ENCODE measurements around the gene XPO4.
"Not testable (repeated sequence)": the region's sequence is repeated elsewhere in the genome, so short reads cannot be mapped to it uniquely, and the experiment has no call there.

Gene XPO4

DNA sequence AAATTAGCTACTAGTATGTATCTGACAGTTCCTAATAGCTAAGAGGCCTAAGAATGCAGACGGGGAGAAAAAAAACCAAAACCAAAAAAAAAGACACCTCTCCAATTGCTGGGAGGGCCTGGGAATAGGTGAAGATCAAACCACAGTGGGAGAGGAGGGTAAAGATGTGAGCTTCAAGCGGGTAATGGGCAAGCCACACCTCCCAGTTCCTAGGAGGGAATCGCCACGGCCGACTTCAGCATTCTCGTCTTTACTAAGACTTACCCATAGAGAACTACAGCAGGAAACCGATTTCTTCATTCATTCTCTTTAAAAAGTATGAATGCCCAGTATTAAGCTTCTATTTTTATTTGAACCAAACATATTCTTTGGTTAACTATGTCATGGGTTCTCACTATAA, 123.1 kb downstream of the XPO4 start:
- DNase-seq: no peak

GRCh38 chr13:20778311-20778710, 124.2 kb downstream of the XPO4 start:
- DNase-seq: no peak

GRCh38 chr13:20776751-20777150, 125.8 kb downstream of the XPO4 start:
- no peak for DNase-seq

DNA sequence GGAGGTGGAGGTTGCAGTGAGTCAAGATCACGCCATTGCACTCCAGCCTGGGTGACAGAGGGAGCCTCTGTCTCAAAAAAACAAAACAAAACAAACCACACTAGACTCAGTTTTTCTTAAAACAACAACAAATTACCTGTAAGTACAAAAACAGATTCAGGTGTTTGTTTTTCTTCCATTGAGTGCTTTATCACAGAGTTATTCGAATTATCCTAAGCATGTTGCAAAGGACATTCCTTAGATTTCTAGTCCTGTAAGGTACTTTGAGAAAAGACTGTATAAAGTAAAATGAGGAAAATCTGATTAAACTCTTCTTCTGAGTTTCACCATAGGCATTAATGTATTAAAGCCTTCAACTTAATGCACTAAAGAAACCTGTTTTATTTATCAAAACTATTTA, 126.6 kb downstream of the XPO4 start:
- no peak for DNase-seq

DNA sequence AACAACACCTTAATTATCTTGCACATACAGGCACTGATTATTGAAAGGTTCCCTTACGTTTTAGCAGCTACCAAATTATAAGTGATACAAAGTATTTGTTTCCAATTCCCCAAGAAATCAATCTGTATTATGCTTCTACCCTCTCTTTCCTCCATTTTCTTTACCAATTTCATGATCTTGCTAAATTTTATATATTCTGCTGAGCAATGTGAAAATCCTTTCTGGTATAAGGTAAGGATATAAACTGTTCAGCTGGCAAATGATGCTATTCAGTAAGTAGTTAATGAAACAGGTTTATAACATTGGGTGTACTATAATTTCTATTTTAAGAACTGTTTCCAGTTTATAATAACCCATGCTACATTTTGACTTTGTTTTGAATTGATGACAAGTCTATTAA, 127.8 kb downstream of the XPO4 start:
- no peak for DNase-seq

DNA sequence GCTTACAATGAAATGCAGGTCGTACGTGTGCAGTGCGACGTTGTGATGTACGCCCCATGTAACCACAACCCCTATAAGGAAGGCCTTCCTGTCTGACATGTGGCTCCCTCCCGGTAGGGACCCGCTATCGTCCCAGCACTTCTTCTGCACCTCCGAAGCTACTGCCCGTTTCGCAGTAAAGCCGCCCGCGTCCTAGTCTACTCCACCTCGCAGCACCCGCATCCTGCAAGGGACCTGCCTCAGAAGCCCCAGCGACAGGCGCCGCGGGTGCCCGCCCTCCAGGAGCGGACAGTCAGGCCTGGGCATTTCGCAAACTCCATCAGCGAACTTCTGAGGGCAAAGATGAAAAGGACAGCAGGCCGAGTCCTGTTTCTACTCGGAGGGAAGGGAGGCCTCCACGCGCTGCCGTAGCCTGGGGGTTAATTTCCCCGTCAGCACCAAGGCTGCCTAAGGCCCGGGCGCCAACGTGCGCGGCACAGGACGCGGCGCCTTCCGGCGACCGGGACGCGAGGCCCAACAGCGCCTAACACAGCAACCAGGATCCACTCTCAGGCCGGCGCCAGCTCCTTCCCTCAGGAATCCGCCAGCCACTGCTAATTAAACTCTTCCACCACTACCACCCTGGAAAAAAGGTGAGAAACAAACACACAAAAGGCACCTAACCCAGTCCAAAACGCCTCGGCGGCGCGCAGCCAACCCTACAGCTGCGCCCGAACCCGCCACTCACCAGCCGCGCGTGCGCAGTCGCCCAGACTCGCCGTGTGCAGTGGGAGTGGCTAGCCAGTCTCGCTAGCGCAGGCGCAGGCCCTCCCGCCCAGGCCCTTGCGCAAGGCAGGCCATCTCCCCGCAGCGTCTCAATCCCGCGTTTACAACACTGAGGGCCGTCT, 129.1 kb downstream of the XPO4 start, which contains the start of gene EEF1AKMT1:
EEF1AKMT1 (minus strand) TSS at position 768 of the 887 bp plus-strand sequence. CDS start 16,363 bp downstream, outside the sequence.
- DNase-seq: peak; percentile 60 to 72

DNA sequence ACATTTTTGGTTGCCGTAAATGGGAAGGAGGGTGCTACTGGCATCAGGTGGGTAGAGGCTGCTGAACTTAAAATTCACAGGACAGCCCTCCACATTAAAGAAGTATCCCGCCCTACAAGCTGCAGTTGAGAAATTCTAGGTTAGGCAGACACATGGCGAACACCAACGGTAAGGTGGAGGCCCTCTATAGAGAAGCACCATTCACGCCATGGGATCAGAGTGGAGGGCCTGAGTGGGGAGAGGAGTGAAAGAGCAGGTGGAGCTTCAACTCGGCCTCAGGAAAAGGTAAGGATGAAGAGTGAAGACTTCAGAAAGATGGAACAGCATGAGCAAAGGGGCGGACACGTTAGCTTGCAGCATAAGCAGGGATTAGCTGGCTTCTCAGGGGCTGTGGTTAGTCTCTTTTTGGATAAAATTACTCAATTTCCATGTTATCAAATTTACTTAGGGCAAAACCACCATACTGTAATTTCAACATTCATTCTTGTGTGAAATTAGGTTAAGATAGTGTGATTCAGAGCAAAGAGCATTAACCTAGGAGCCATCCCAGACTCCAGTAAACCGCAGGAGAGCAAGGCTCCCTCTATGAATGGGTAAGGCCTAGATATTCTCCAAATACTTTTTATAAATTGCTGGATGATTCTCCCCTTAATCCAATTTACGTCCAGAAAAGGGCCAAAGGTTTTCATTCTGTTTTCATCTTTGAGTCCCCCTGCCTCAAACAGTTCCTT, 130.0 kb downstream of the XPO4 start:
- DNase-seq: no peak

GRCh38 chr13:20769834-20770233, 132.7 kb downstream of the XPO4 start:
- no peak for DNase-seq

GRCh38 chr13:20769091-20769490, 133.5 kb downstream of the XPO4 start:
- DNase-seq: no peak

- no peak for DNase-seq
These were observed 135.1 kb downstream of the XPO4 start for GRCh38 chr13:20767309-20767943.

- no peak for DNase-seq
These were observed 141.7 kb downstream of the XPO4 start for GRCh38 chr13:20760872-20761271.

DNA sequence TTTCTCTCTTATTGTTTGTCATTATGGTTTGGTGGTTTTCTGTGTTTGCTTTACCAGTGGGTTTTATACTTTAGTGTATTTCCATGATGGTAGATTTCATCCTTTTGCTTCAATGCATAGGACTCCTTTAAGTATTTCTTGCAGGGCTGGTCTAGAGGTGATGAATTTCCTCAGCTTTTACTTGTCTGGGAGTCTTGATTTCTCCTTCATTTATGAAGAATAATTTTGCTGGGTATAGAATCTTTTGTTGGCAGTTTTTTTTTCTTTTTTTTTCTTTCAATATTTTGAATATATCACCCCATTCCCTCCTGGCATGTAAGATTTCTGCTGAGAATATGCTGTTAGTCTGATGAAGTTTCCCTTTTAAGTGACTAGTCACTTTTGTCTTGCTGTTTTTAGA, 148.5 kb downstream of the XPO4 start:
- no peak for DNase-seq

GRCh38 chr13:20749377-20749776, 153.2 kb downstream of the XPO4 start:
- no peak for DNase-seq

DNA sequence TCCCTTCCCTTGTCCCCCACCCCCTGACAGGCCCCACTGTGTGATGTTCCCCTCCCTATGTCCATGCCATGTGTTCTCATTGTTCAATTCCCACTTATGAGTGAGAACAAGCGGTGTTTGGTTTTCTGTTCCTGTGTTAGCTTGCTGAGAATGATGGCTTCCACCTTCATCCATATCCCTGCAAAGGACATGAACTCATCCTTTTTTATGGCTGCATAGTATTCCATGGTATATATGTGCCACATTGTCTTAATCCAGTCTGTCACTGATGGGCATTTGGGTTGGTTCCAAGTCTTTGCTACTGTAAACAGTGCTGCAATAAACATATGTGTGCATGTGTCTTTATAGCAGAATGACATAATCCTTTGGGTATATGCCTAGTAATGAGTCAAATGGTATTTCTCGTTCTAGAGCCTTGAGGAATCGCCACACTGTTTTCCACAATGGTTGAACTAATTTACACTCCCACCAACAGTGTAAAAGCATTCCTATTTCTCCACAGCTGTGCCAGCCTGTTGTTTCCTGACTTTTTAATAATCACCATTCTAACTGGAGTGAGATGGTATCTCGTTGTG, 158.6 kb downstream of the XPO4 start:
- DNase-seq: not testable (repeated sequence)

- DNase-seq: no peak
These were observed 162.5 kb downstream of the XPO4 start for GRCh38 chr13:20740021-20740420.

DNA sequence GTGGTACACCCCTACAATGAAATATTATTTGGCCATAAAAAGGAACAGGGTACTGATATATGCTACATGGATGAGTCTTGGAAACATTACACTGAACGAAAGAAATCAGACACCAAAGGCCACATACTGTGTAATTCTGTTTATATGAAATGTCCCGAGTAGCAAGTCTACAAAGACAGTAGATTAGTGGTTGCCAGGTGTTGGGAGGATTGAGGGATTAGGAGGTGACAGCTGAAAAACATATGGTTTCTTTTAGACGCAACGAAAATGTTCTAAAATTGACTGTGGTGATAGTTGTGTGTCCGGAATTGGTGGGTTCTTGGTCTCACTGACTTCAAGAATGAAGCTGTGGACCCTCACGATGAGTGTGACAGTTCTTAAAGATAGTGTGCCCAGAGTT, 163.9 kb downstream of the XPO4 start:
- no peak for DNase-seq

- no peak for DNase-seq
These were observed 172.6 kb downstream of the XPO4 start for GRCh38 chr13:20729633-20730585.

- DNase-seq: no peak
These were observed 173.8 kb downstream of the XPO4 start for GRCh38 chr13:20728579-20729311.

DNA sequence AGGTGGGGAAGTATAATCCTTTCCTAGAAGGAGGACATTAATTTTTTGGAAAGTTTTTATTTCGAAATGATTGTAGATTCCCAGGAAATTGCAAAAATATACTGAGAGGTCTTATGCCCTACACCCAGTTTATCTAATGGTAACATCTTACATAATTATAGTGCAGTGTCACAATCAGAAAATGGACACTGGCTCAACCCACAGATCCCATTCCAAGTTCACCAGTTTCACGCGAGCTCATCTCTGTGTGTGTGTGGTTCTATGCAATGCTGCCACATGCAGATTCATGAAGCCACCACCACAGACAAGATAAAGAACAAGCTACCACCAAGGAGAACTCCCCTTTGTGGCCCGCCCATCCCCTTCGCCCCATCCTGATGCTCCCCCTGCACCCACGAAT, 174.7 kb downstream of the XPO4 start:
- DNase-seq: no peak
